NCI-H526 (cell line): Measurements from ENCODE around the gene BABAM2.

Source experiments
- DNase-seq, 2 experiments: peaks; one replicate each; lab custom pipeline; 2025; lab: John Stamatoyannopoulos, UW

Gene BABAM2

DNA sequence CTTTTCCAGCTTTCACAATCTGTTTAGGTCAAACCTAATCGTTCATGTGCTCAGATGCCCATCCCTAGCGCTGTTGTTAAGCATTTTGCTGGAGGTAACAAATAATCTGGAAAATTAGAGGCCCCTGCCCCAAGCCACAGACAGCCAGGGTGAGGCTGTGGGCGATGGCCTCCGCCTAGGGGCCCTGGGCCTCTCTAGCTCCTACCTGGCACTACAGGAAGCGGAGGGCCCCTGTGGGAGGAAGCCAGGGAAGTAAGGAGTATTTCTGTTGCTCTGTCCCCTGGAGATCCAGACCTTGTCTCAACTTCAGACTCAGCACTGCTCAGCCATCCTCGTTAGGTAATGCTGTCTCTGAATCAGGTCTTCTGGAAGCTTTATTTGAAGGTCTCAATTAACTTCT, 489.7 kb downstream of the BABAM2 start:
- DNase-seq: no peak

DNA sequence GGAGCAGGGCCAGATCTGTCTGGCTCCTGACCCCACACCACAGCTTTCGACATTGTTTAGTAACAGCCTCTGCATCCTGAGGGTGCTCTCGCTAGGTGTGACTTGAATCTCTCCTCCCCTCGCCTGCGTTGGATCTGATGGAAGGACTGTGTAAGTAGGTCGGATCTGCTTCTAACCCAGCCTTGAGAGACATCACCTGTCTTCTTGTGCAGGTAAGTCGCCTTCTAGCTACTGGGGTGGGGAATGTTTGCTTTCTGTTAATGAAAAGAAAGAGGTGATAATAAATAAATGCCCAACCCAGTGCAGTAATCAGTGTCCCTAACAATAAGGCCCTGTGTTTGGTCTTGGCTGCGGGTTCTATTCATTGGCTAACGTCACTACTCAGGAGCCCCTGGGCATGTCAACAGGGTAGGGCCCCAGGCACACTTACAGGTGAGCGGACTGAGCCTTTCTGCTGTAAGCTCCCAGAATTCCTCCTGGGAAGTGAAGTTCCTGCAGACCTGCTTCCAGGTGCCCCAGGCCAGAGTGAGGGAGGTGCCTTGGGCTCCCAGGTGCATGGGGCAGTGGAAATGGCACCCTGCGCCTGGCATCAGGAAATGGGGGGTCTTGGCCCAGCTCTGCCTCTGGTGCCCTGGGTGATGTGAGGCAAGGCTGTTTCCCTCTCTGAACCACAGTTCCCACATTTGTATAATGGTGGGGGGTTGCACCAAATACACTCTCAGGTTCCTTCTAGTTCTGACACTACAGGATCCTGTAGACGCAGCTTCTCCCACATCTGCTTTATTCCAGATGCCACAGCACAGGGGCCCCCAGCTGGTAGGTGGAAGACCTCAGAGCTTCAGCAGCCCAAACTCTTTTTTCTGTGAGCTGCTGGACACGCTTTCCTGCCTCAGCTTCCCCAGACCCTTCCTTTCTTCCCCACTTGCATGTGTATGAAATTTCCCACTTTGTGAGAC, 491.0 kb downstream of the BABAM2 start:
- no peak for DNase-seq

- DNase-seq: no peak
Observed at GRCh38 chr2:28382755-28383154, 492.2 kb downstream of the BABAM2 start.

DNA sequence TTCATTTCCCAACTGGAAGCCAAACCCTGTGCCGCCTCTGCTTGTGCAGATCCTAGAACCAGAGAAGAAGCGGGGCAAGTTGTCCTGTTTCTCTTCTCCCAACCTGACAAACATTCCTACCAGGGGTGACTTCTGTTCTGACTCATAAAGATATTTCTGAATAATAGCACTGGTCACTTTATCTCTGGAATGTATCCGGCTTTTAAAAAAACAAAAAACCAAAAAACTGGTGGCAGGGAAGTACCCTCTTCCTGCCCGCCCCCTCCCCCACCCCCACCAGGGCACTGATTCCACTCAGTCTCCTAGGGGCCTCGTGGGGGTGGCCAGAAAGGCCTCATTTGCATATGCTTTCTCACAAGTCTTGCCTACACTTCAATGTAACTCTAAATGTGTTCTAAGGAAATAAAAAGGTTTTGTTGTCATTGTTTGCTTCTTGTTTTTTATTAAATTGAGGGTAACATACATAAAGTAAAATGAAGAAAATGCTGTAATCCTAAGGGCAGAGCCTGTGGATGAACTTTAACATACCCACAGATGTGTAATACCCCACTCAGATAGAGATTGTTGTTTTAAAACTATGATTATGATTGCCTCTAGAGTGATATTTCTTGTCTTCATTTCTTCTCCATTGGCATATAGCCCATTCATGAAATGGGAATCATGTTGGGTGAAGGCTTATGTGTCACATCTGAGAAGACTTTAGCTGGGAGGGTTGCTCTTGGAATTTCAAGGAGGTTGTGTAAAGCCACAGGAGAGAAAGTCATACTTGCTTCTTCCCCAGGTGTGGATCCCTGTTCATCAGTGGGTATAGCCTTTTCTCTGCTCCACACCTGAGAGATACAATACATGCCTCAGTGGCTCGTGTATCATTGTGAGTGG, 496.8 kb downstream of the BABAM2 start:
- DNase-seq: no peak
